Gastroesophageal sphincter (tissue), 4 donors: Measurements from ENCODE around the gene RAMACL. TPM values are rescaled to one million over a fixed set of nuclear protein-coding genes. Genes with fewer than 3 reads are reported as not detected.

Experiments used
- ATAC-seq: fragments of 150-250 bp; one replicate; pipeline ENCODE4 v1.9.1; 2016; ENCODE audit warnings: mild to moderate bottlenecking, moderate library complexity
- H3K27ac ChIP-seq, 4 donors: fragments of 200-600 bp; sonication (generic) in 3 of 4; 1 replicate in 3 of 4; 2 replicates in 1 of 4; pipeline ENCODE4 v1.5.1; 2016 to 2019
- H3K27me3 ChIP-seq: fragments of 200-600 bp; sonication (generic); one replicate; pipeline ENCODE4 v1.5.1; 2019
- H3K36me3 ChIP-seq, 2 donors: fragments of 200-600 bp; sonication (generic); one replicate each; pipeline ENCODE4 v1.5.1; 2019; ENCODE audit warnings: control low read depth in 1 of 2
- H3K4me1 ChIP-seq, 3 donors: fragments of 200-600 bp; sonication (generic); 1 replicate in 2 of 3; 2 replicates in 1 of 3; pipeline ENCODE4 v1.5.1; 2016 to 2019; ENCODE audit warnings: control low read depth in 2 of 3
- H3K4me3 ChIP-seq, 2 donors: fragments of 200-600 bp; sonication (generic); one replicate each; pipeline ENCODE4 v1.5.1; 2019; ENCODE audit warnings: mild to moderate bottlenecking in 1 of 2, moderate library complexity in 1 of 2
- H3K9me3 ChIP-seq, 3 donors: fragments of 200-600 bp; sonication (generic); one replicate each; pipeline ENCODE4 v1.5.1; 2017 to 2019; ENCODE audit warnings: control low read depth in 2 of 3
- EP300 ChIP-seq: sonication (generic); formaldehyde crosslinking; IDR thresholded peaks from one replicate; pipeline ENCODE4 v1.6.1; 2017; ENCODE audit warnings: antibody characterized with exemption, mild to moderate bottlenecking
- POLR2A ChIP-seq, 2 donors: fragments of 450-650 bp; IDR thresholded peaks; one replicate each; pipeline ENCODE4 v1.6.1; 2017; ENCODE audit warnings: antibody characterized with exemption in 2 of 2, mild to moderate bottlenecking in 2 of 2, moderate library complexity in 1 of 2
- POLR2AphosphoS5 ChIP-seq: sonication (generic); formaldehyde crosslinking; IDR thresholded peaks from one replicate; pipeline ENCODE4 v1.6.1; 2017; ENCODE audit warnings: antibody characterized with exemption
- WGBS, 2 donors: methylation state at CpG; one replicate each; pipeline ENCODE4 v1.1.5; 2018; ENCODE audit warnings: low coverage in 1 of 2; 5-methylcytosine and 5-hydroxymethylcytosine counted together
- total RNA-seq, 4 donors: library from RNA; depleted of rRNA; stranded (reverse); fragments of >200 nt; gene quantifications; one replicate each; pipeline ENCODE4 v1.1.0, GENCODE V29; 2016
- TF ChIP-seq, protein P1 (sequence below), 4 experiments: fragments of 200-600 bp in 2 of 4; fragments of 450-650 bp in 2 of 4; sonication (generic) in 1 of 4; IDR thresholded peaks; one replicate each; pipeline ENCODE4 v1.5.1; 2017 to 2019; ENCODE audit warnings: antibody characterized with exemption in 4 of 4, mild to moderate bottlenecking in 2 of 4, moderate library complexity in 2 of 4

RAMACL gene
- total RNA-seq, 4 donors from 2014 or later = 0.27 to 2.5 (median 1.7) TPM

DNA sequence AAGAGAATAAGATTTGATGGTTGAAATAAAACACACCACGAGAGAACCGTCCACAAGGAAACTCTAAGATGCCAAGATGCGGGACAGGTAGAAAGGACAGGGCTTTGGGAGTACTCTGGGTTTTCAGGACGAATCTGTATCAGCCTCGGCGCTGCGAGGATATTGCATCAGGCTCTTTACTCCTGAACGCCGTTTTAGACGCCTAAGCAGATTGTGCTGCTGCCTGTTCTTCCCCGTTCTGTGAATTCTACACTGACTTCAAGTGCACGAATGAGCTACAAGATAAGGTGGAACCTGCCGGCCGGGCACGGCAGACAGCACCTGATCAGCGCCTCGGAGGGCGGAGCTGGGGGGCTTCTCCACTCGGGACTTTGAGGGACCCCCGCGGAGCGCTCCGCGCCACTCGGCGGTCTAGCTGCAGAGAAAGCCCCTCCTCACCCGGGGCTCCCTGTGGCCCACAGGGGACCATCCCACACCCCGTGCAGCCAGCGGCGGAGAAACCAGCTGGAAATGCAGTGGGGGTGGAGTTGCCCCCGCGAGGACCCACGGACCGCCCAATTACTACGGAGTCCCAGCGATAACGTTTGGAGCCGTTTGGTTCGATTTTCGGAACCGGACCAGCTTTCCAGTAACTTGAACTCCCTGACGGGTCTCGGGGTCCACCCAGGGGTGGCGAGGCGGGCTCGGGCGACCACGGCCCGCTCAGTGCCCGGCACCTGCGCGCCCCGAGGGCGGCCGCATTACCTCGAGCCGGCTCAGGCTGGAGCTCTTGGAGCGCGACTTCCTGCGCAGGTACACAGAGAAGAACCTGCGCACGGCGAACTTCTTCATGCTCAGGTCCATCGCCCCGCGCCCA lies 39.9 kb upstream of the RAMACL start:
- peaks cover 0 to 62% (median 16%) of the 10 kb centered on the region in 3 donors for H3K4me1 ChIP-seq
- 3 to 8% methylated on average over 4 to 19 of the region's 66 CpGs for WGBS, 2 donors
- H3K4me3 ChIP-seq = peak overlapping the region; percentile 73 to 91
- peak overlapping the region in 3 of 4 donors; percentile 85 to 90 (median 87) for H3K27ac ChIP-seq
- TF ChIP-seq, protein P1, sequence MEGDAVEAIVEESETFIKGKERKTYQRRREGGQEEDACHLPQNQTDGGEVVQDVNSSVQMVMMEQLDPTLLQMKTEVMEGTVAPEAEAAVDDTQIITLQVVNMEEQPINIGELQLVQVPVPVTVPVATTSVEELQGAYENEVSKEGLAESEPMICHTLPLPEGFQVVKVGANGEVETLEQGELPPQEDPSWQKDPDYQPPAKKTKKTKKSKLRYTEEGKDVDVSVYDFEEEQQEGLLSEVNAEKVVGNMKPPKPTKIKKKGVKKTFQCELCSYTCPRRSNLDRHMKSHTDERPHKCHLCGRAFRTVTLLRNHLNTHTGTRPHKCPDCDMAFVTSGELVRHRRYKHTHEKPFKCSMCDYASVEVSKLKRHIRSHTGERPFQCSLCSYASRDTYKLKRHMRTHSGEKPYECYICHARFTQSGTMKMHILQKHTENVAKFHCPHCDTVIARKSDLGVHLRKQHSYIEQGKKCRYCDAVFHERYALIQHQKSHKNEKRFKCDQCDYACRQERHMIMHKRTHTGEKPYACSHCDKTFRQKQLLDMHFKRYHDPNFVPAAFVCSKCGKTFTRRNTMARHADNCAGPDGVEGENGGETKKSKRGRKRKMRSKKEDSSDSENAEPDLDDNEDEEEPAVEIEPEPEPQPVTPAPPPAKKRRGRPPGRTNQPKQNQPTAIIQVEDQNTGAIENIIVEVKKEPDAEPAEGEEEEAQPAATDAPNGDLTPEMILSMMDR (IDR thresholded peaks at IDR 0.05) = no peak
- no peak for TF ChIP-seq EP300
- no peak for TF ChIP-seq POLR2AphosphoS5
- TF ChIP-seq POLR2A (IDR thresholded peaks at IDR 0.05) = no peak
- no peaks in the 10 kb centered on the region for H3K27me3 ChIP-seq
- H3K36me3 ChIP-seq = no peaks in the 10 kb centered on the region
- no peaks in the 10 kb centered on the region for H3K9me3 ChIP-seq
- ATAC-seq = peak; percentile 0

DNA sequence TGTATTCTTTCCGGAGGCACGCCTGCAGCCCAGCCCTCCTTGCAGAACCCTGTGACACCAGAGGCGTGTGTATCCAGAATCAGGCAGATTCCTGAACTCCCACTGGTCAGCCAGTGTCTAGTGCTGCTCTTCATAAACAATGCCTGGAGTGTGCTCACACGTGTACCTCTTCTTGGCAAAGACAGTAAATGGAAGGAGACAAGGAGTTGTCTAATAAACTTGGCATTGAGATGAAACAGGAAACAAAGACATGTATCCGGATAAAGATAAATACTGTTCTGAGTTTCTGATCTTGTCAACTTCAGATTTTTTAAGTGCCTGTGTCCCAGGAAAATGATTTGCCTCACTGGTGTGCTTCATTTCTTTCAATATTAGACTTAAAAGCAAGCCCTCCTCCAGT lies 38.9 kb upstream of the RAMACL start:
- 22 to 50% methylated on average over 1 to 2 of the region's 5 CpGs for WGBS, 2 donors
- TF ChIP-seq POLR2AphosphoS5 (no peak), POLR2A (IDR thresholded peaks at IDR 0.05) (no peak), EP300 (no peak)
- TF ChIP-seq, protein P1 (IDR thresholded peaks at IDR 0.05) = no peak
- Histone ChIP-seq H3K9me3 (no peaks in the 10 kb centered on the region), H3K4me1 (peaks cover 0 to 73% (median 23%) of the 10 kb centered on the region in 3 donors), H3K4me3 (peak overlapping the region; percentile 73 to 91), H3K27ac (peak overlapping the region in 3 of 4 donors; percentile 85 to 90 (median 87)), H3K36me3 (no peaks in the 10 kb centered on the region), H3K27me3 (no peaks in the 10 kb centered on the region)
- ATAC-seq = no peak

DNA sequence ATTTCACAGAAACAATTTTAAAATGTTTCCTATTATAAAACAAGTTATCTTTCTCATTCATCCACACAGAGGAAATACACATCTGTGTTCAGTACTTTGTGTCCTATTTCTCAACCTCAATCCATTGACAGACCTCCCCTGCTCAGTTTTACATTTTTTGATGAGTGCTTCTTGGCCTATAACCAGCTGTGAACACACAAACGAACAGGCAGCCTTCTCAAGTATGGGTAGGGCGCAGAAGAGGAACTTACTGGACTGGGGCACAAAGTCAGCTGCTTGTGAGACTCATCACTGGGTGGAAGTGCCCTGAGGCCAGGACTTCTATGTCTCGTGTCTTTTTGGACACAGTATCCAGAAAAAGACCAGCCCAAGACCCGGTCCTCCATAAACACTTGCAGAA lies 37.8 kb upstream of the RAMACL start:
- peak overlapping the region in 3 of 4 donors; percentile 67 to 90 (median 87) for H3K27ac ChIP-seq
- peak; percentile 4 for ATAC-seq

DNA sequence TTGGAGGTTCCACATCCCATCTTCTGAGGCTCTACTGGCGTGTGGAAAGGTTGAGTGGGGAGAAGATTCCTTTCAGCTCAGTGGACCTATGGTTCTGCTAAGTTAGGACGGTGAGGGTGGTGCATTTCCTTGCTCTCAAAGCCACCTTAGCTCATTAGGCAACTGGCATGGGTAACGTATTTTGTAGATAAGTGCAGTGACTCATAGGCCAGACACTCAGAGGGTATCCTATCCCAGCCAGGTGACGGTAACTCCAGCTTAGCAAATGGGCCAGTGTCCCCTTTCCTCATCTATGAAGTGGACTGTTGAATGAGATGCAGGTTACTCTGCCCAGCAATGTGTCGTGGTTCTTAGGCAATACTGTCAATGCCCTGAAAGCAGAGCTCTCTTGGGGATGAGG lies 36.8 kb upstream of the RAMACL start:
- TF ChIP-seq POLR2AphosphoS5 (no peak), POLR2A (IDR thresholded peaks at IDR 0.05) (no peak), EP300 (no peak)
- TF ChIP-seq, protein P1 (IDR thresholded peaks at IDR 0.05) = no peak
- Histone ChIP-seq H3K4me3 (no peak overlapping the region), H3K4me1 (peaks cover 4 to 81% (median 25%) of the 10 kb centered on the region in 3 donors), H3K27ac (peak overlapping the region in 3 of 4 donors; percentile 39 to 90 (median 87)), H3K36me3 (peaks cover 0 to 6% of the 10 kb centered on the region in 2 donors), H3K27me3 (no peaks in the 10 kb centered on the region), H3K9me3 (no peaks in the 10 kb centered on the region)
- 60 to 75% methylated on average over 2 to 3 of the region's 5 CpGs for WGBS, 2 donors
- no peak for ATAC-seq

More for the DNA sequence above, 37.8 kb upstream of the RAMACL start:
- TF ChIP-seq, protein P1 (IDR thresholded peaks at IDR 0.05) = no peak
- no peak for TF ChIP-seq POLR2A (IDR thresholded peaks at IDR 0.05)
- TF ChIP-seq EP300 = no peak
- peak; percentile 85 for TF ChIP-seq POLR2AphosphoS5
- no peaks in the 10 kb centered on the region for H3K36me3 ChIP-seq
- no peaks in the 10 kb centered on the region for H3K27me3 ChIP-seq
- H3K9me3 ChIP-seq = no peaks in the 10 kb centered on the region
- H3K4me3 ChIP-seq = no peak overlapping the region
- peaks cover 4 to 83% (median 29%) of the 10 kb centered on the region in 3 donors for H3K4me1 ChIP-seq
- WGBS, 2 donors = 61 to 80% methylated on average over 1 to 2 of the region's 4 CpGs
